HCT116 (cell line): ENCODE data around the gene TCEAL9. TPM values are rescaled to one million over a fixed set of nuclear protein-coding genes. Genes with fewer than 3 reads are reported as not detected.

ENCODE experiments used
- ATAC-seq: fragments of 200-7000 bp; cut with Tn5 transposase; 2 replicates; pipeline ENCODE4 v1.9.1; 2020; ENCODE audit warnings: mild to moderate bottlenecking, moderate library complexity
- BruUV-seq: library from RNA; stranded (reverse); fragments of 400-500 nt; replicated peaks from 2 replicates; lab custom pipeline; 2021; lab: Mats Ljungman, UMichigan
- CTCF ChIA-PET: fragments of 300-600 bp; sonication (Branson Sonifier 250); formaldehyde crosslinking; loops from one replicate; lab custom pipeline; 2021; ENCODE audit warnings: antibody characterized with exemption; lab: Charles Lee
- POLR2A ChIA-PET: fragments of 300-600, 350-600 bp; sonication (Branson Sonifier 250); formaldehyde crosslinking; loops from one replicate; lab custom pipeline; 2021; ENCODE audit warnings: antibody characterized with exemption; lab: Charles Lee
- RAD21 ChIA-PET, 2 experiments: fragments of 300-600 bp; sonication (Branson Sonifier 250); formaldehyde crosslinking; loops; one replicate each; lab custom pipeline; 2023; ENCODE audit warnings: low total read pairs in 2 of 2; ENCODE audit not compliant: uncharacterized antibody in 2 of 2, unreplicated experiment in 2 of 2, low non-redundant PET in 1 of 2; lab: Charles Lee
- DNase-seq: peaks from one replicate; pipeline ENCODE4 v3.0.0-alpha.2; 2010; ENCODE audit warnings: low read depth, low spot score
- H2AFZ ChIP-seq: fragments of 200-600 bp; shearing (Covaris generic), sonication (generic); 2 replicates; pipeline ENCODE4 v1.6.1; 2017; ENCODE audit warnings: low read depth, mixed run types, mixed read lengths, antibody characterized with exemption, low read length; ENCODE audit not compliant: poor library complexity, severe bottlenecking
- H3K27ac ChIP-seq: 2 replicates; pipeline ENCODE4 v1.5.1; 2012; ENCODE audit warnings: low read depth, low read length
- H3K27me3 ChIP-seq: fragments of 200-600 bp; sonication (generic); 2 replicates; pipeline ENCODE4 v1.6.1; 2016; ENCODE audit warnings: mixed run types, low read length, mixed read lengths; ENCODE audit not compliant: insufficient read depth
- H3K36me3 ChIP-seq, 2 experiments: fragments of 200-500 bp in 1 of 2; fragments of 200-600 bp in 1 of 2; sonication (Bioruptor generic) in 1 of 2; sonication (generic) in 1 of 2; 2 replicates each; pipeline versions ENCODE4 v1.5.1 to v1.6.1; 2014 to 2016; ENCODE audit warnings: low read length in 2 of 2, inconsistent platforms in 1 of 2, mixed read lengths in 1 of 2, mixed run types in 1 of 2; ENCODE audit not compliant: insufficient read depth in 2 of 2, control insufficient read depth in 1 of 2
- H3K4me1 ChIP-seq, 2 experiments: fragments of 200-600 bp in 1 of 2; sonication (generic) in 1 of 2; 2 replicates each; pipeline versions ENCODE4 v1.5.1 to v1.6.1; 2012 to 2017; ENCODE audit warnings: low read length in 2 of 2, inconsistent platforms in 1 of 2, mild to moderate bottlenecking in 1 of 2, mixed read lengths in 1 of 2, mixed run types in 1 of 2, moderate library complexity in 1 of 2; ENCODE audit not compliant: insufficient read depth in 2 of 2, control insufficient read depth in 1 of 2
- H3K4me2 ChIP-seq: fragments of 200-600 bp; sonication (generic); 2 replicates; pipeline ENCODE4 v1.6.1; 2017; ENCODE audit warnings: mixed run types, low read length, mixed read lengths
- H3K4me3 ChIP-seq, 2 experiments: fragments of 200-600 bp in 1 of 2; sonication (generic) in 1 of 2; replicated peaks in 1 of 2; 2 replicates each; pipeline ENCODE4 v1.5.1; 2011 to 2016; ENCODE audit warnings: low read length in 2 of 2, control low read depth in 1 of 2, low read depth in 1 of 2, mild to moderate bottlenecking in 1 of 2, mixed read lengths in 1 of 2, mixed run types in 1 of 2
- H3K79me2 ChIP-seq: fragments of 200-600 bp; sonication (generic); 2 replicates; pipeline ENCODE4 v1.6.1; 2017; ENCODE audit warnings: mild to moderate bottlenecking, mixed run types, low read length, moderate library complexity, mixed read lengths; ENCODE audit not compliant: insufficient read depth
- H3K9ac ChIP-seq: fragments of 200-600 bp; sonication (generic); 2 replicates; pipeline ENCODE4 v1.6.1; 2016; ENCODE audit warnings: low read length, mixed read lengths
- H3K9me2 ChIP-seq: fragments of 200-600 bp; sonication (generic), shearing (Covaris generic); 2 replicates; pipeline ENCODE4 v1.6.1; 2017; ENCODE audit warnings: mixed run types, mild to moderate bottlenecking, moderate library complexity; ENCODE audit not compliant: insufficient read depth
- H3K9me3 ChIP-seq, 2 experiments: fragments of 200-500 bp in 1 of 2; fragments of 200-600 bp in 1 of 2; sonication (Bioruptor generic) in 1 of 2; sonication (generic) in 1 of 2; 2 replicates each; pipeline ENCODE4 v1.6.1; 2014 to 2017; ENCODE audit warnings: low read length in 2 of 2, mixed read lengths in 2 of 2, inconsistent platforms in 1 of 2, low read depth in 1 of 2, mild to moderate bottlenecking in 1 of 2, mixed run types in 1 of 2, moderate library complexity in 1 of 2; ENCODE audit not compliant: control insufficient read depth in 1 of 2, insufficient read depth in 1 of 2
- H4K20me1 ChIP-seq: fragments of 200-600 bp; sonication (generic), shearing (Covaris generic); 2 replicates; pipeline ENCODE4 v1.6.1; 2017; ENCODE audit warnings: mixed run types, mild to moderate bottlenecking, moderate library complexity; ENCODE audit not compliant: insufficient read depth
- CBX3 ChIP-seq: IDR thresholded peaks from 2 replicates; pipeline ENCODE4 v1.6.1; 2012; ENCODE audit warnings: low read depth
- EGR1 ChIP-seq: IDR thresholded peaks from 2 replicates; pipeline ENCODE4 v1.6.1; 2012; ENCODE audit warnings: low read depth
- EZH2 ChIP-seq: fragments of 200-600 bp; sonication (generic); IDR thresholded peaks from 2 replicates; pipeline ENCODE4 v1.6.1; 2017; ENCODE audit warnings: antibody characterized with exemption, mixed run types
- FOSL1 ChIP-seq: IDR thresholded peaks from 2 replicates; pipeline ENCODE4 v1.6.1; 2012; ENCODE audit warnings: low read depth
- POLR2A ChIP-seq: IDR thresholded peaks from 2 replicates; pipeline ENCODE4 v1.7.0; 2011; ENCODE audit warnings: borderline replicate concordance; ENCODE audit not compliant: insufficient read depth, insufficient read length; ENCODE audit errors: extremely low read depth
- SP1 ChIP-seq: IDR thresholded peaks from 2 replicates; pipeline ENCODE4 v1.6.1; 2012; ENCODE audit warnings: low read depth
- TCF7L2 ChIP-seq: IDR thresholded peaks from 2 replicates; pipeline ENCODE4 v1.7.0; 2011; ENCODE audit warnings: borderline replicate concordance, inconsistent platforms; ENCODE audit not compliant: insufficient read depth, insufficient read length; ENCODE audit errors: extremely low read depth
- ZFX ChIP-seq: fragments of 450-650 bp; IDR thresholded peaks from 2 replicates; pipeline ENCODE4 v1.6.1; 2017
- ZNF274 ChIP-seq: fragments of 200-500 bp; sonication (Bioruptor generic); IDR thresholded peaks from 2 replicates; pipeline ENCODE4 v1.6.1; 2014; ENCODE audit warnings: mild to moderate bottlenecking, low read depth, low read length, inconsistent platforms
- intact Hi-C: fragments of 100-400 bp; cut with micrococcal nuclease; formaldehyde crosslinking; loops from 2 replicates; pipeline ENCODE4 v1.10.0; 2022
- total RNA-seq: library from RNA; stranded (reverse); gene quantifications from one replicate; pipeline ENCODE4 v1.2.1, GENCODE V29; 2021; ENCODE audit not compliant: unreplicated experiment
- TF ChIP-seq, protein P1 (sequence below): IDR thresholded peaks from 2 replicates; pipeline ENCODE4 v1.6.1; 2012

The TCEAL9 gene
- total RNA-seq, 1 experiment from 2014 or later = 28.8 TPM

GRCh38 chrX:103405009-103405333 is 48.7 kb downstream of the TCEAL9 start:
- DNase-seq (no peak), ATAC-seq (peak; percentile 57)
- Histone ChIP-seq H4K20me1 (no peaks in the 10 kb centered on the region), H3K9ac (peak overlapping the region; percentile 71), H3K79me2 (no peaks in the 10 kb centered on the region), H3K9me3 (no peaks in the 10 kb centered on the region), H3K27ac (no peak overlapping the region), H3K36me3 (no peaks in the 10 kb centered on the region; a peak in 1 of 4 replicates), H3K4me3 (peak overlapping the region; percentile 71 to 74), H3K4me2 (peak overlapping the region; percentile 75), H3K9me2 (no peaks in the 10 kb centered on the region), H2AFZ (no peak overlapping the region), H3K4me1 (peaks cover 3 to 12% of the 10 kb centered on the region in 2 experiments; a peak in 3 of 4 replicates), H3K27me3 (no peaks in the 10 kb centered on the region)
- intact Hi-C loops = no loop called here
- RAD21 ChIA-PET = no interaction called here
- BruUV-seq = TSS peak; percentile 89
- CTCF ChIA-PET = no interaction called here
- TF ChIP-seq POLR2A (no peak), EGR1 (no peak), ZFX (no peak), SP1 (no peak), EZH2 (no peak), CBX3 (no peak)
- POLR2A ChIA-PET = interaction anchor here (1.3 kb wide), 1 partner anchor 29 kb away, joined by 4 read pairs; the partner anchor contains the start of gene BEX3

GRCh38 chrX:103406256-103406655 is 50.0 kb downstream of the TCEAL9 start:
- ChIA-PET POLR2A (no interaction called here), CTCF (no interaction called here), RAD21 (no interaction called here)
- H4K20me1 ChIP-seq = no peaks in the 10 kb centered on the region
- H3K9me3 ChIP-seq = no peaks in the 10 kb centered on the region
- TF ChIP-seq TCF7L2 (no peak), ZNF274 (no peak), FOSL1 (no peak), ZFX (no peak)
- TF ChIP-seq, protein P1, sequence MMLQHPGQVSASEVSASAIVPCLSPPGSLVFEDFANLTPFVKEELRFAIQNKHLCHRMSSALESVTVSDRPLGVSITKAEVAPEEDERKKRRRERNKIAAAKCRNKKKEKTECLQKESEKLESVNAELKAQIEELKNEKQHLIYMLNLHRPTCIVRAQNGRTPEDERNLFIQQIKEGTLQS = no peak
- ATAC-seq (no peak), DNase-seq (no peak)
- no peak overlapping the region for H3K9ac ChIP-seq
- peaks cover 3 to 12% of the 10 kb centered on the region in 2 experiments; a peak in 3 of 4 replicates for H3K4me1 ChIP-seq
- intact Hi-C loops = no loop called here
- H3K4me3 ChIP-seq = no peak overlapping the region
- no TSS peak for BruUV-seq
- no peaks in the 10 kb centered on the region for H3K27me3 ChIP-seq
- no peak overlapping the region for H3K27ac ChIP-seq
- H2AFZ ChIP-seq = no peak overlapping the region
- H3K36me3 ChIP-seq = no peaks in the 10 kb centered on the region; a peak in 1 of 4 replicates
- H3K79me2 ChIP-seq = no peaks in the 10 kb centered on the region
- H3K9me2 ChIP-seq = no peaks in the 10 kb centered on the region
- 0 out of 2 replicates have a peak overlapping the region, but pooled peaks have one; percentile 75 for H3K4me2 ChIP-seq
